ENCODE data around the gene MFN1.

The MFN1 gene

DNA sequence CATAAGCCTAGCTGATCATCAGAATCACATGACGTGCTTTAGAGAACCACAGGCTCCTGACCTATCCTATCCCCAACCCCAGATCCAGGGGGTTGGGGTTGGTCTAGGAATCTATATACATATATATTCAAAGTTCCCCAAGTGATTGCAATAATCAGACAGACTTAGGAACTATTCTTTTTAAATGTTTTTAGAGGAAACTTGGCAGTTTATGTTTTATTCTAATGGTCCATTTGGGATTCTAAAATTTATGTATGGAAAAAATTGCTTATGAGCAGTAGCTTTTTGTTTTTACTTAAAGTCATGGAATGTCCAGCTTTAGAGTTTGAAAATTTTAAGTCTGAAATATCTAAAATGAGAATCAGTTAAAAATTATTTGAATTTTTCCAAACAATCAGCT, 22.1 kb downstream of the MFN1 start:
- no peak overlapping the region for H3K4me3 ChIP-seq (ENCODE audit: low read length)
- no peaks in the 10 kb centered on the region for H3K4me1 ChIP-seq (ENCODE audit: low read length)
- H3K79me2 ChIP-seq (ENCODE audit: low read length) = no peaks in the 10 kb centered on the region
- peaks cover 39% of the 10 kb centered on the region for H3K36me3 ChIP-seq (replicated peaks; ENCODE audit: low read depth, low read length)
- TF ChIP-seq EZH2phosphoT487 (IDR thresholded peaks at IDR 0.05; ENCODE audit: low read depth) (no peak), CTCF (IDR thresholded peaks at IDR 0.05; ENCODE audit: low read depth, low read length) (no peak)
- H3K4me2 ChIP-seq (ENCODE audit: low read length) = no peak overlapping the region
- no peak overlapping the region for H3K9ac ChIP-seq (ENCODE audit: low read length)
- no peaks in the 10 kb centered on the region for H3K27me3 ChIP-seq (ENCODE audit: low read depth, low read length)
- no peak overlapping the region for H2AFZ ChIP-seq (ENCODE audit: low read depth, low read length)
- no peak overlapping the region for H3K27ac ChIP-seq (ENCODE audit: low read length)
- H4K20me1 ChIP-seq (ENCODE audit: insufficient read depth, low read length) = peaks cover 6% of the 10 kb centered on the region
- no peaks in the 10 kb centered on the region for H3K9me3 ChIP-seq (ENCODE audit: insufficient read depth, low read length)

DNA sequence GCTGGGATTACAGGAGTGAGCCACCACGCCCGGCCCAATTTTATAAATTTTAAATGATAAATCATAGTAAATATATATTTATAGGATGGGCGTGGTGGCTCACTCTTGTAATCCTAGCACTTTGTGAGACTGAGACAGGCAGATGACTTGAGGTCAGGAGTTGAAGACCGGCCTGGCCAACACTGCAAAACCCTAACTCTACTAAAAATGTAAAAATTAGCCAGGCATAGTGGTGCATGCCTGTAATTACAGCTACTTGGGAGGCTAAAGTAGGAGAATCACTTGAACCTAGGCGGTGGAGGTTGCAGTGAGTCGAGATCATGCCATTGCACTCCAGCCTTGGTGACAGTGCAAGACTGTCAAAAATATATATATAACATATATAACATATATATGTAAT, 26.4 kb downstream of the MFN1 start:
- H3K27ac ChIP-seq (ENCODE audit: low read length) = no peak overlapping the region
- H3K9me3 ChIP-seq (ENCODE audit: insufficient read depth, low read length) = no peaks in the 10 kb centered on the region
- H3K4me2 ChIP-seq (ENCODE audit: low read length) = no peak overlapping the region
- TF ChIP-seq CTCF (IDR thresholded peaks at IDR 0.05; ENCODE audit: low read depth, low read length) (no peak), EZH2phosphoT487 (IDR thresholded peaks at IDR 0.05; ENCODE audit: low read depth) (no peak)
- no peak overlapping the region for H2AFZ ChIP-seq (ENCODE audit: low read depth, low read length)
- H3K9ac ChIP-seq (ENCODE audit: low read length) = no peak overlapping the region
- H4K20me1 ChIP-seq (ENCODE audit: insufficient read depth, low read length) = no peaks in the 10 kb centered on the region
- H3K79me2 ChIP-seq (ENCODE audit: low read length) = no peaks in the 10 kb centered on the region
- H3K4me1 ChIP-seq (ENCODE audit: low read length) = no peaks in the 10 kb centered on the region
- peaks cover 39% of the 10 kb centered on the region for H3K36me3 ChIP-seq (replicated peaks; ENCODE audit: low read depth, low read length)
- no peaks in the 10 kb centered on the region for H3K27me3 ChIP-seq (ENCODE audit: low read depth, low read length)
- H3K4me3 ChIP-seq (ENCODE audit: low read length) = no peak overlapping the region

GRCh38 chr3:179375091-179375999, 27.8 kb downstream of the MFN1 start:
- TF ChIP-seq EZH2phosphoT487 (IDR thresholded peaks at IDR 0.05; ENCODE audit: low read depth) = no peak
- no peak for TF ChIP-seq CTCF (IDR thresholded peaks at IDR 0.05; ENCODE audit: low read depth, low read length)
- H3K79me2 ChIP-seq (ENCODE audit: low read length) = no peaks in the 10 kb centered on the region
- H3K27ac ChIP-seq (ENCODE audit: low read length) = no peak overlapping the region
- no peak overlapping the region for H3K9ac ChIP-seq (ENCODE audit: low read length)
- no peak overlapping the region for H3K4me3 ChIP-seq (ENCODE audit: low read length)
- no peak overlapping the region for H2AFZ ChIP-seq (ENCODE audit: low read depth, low read length)
- no peaks in the 10 kb centered on the region for H3K9me3 ChIP-seq (ENCODE audit: insufficient read depth, low read length)
- H3K27me3 ChIP-seq (ENCODE audit: low read depth, low read length) = no peaks in the 10 kb centered on the region
- H3K4me2 ChIP-seq (ENCODE audit: low read length) = no peak overlapping the region
- no peaks in the 10 kb centered on the region for H3K4me1 ChIP-seq (ENCODE audit: low read length)
- H3K36me3 ChIP-seq (replicated peaks; ENCODE audit: low read depth, low read length) = peaks cover 43% of the 10 kb centered on the region
- no peaks in the 10 kb centered on the region for H4K20me1 ChIP-seq (ENCODE audit: insufficient read depth, low read length)

- Histone ChIP-seq H3K9ac (ENCODE audit: low read length) (no peak overlapping the region), H3K4me1 (ENCODE audit: low read length) (no peaks in the 10 kb centered on the region), H3K4me2 (ENCODE audit: low read length) (no peak overlapping the region), H2AFZ (ENCODE audit: low read depth, low read length) (no peak overlapping the region), H3K79me2 (ENCODE audit: low read length) (no peaks in the 10 kb centered on the region), H4K20me1 (ENCODE audit: insufficient read depth, low read length) (no peaks in the 10 kb centered on the region), H3K4me3 (ENCODE audit: low read length) (no peak overlapping the region), H3K27ac (ENCODE audit: low read length) (no peak overlapping the region), H3K9me3 (ENCODE audit: insufficient read depth, low read length) (no peaks in the 10 kb centered on the region), H3K27me3 (ENCODE audit: low read depth, low read length) (no peaks in the 10 kb centered on the region), H3K36me3 (replicated peaks; ENCODE audit: low read depth, low read length) (peaks cover 48% of the 10 kb centered on the region)
- TF ChIP-seq EZH2phosphoT487 (IDR thresholded peaks at IDR 0.05; ENCODE audit: low read depth) (no peak), CTCF (IDR thresholded peaks at IDR 0.05; ENCODE audit: low read depth, low read length) (no peak)
Observed at GRCh38 chr3:179376474-179376873, 29.0 kb downstream of the MFN1 start.

All from OCI-LY3 (cell line).